Measurements from ENCODE around the gene KLHL26.
A peak's percentile ranks its signal among the peaks of the same experiment; 100 is the strongest.
"Not testable (repeated sequence)": the region's sequence is repeated elsewhere in the genome, so short reads cannot be mapped to it uniquely, and the experiment has no call there.

Gene KLHL26

GRCh38 chr19:18672606-18673337 lies 35.9 kb downstream of the KLHL26 start:
- TF ChIP-seq CTCF (IDR thresholded peaks at IDR 0.05; ENCODE audit: borderline replicate concordance, insufficient read depth, low read depth, low read length) = peak; percentile 3; the same call in 1 of the 2 replicates
- no peak overlapping the region for H3K4me3 ChIP-seq (ENCODE audit: low read depth, low read length)

DNA sequence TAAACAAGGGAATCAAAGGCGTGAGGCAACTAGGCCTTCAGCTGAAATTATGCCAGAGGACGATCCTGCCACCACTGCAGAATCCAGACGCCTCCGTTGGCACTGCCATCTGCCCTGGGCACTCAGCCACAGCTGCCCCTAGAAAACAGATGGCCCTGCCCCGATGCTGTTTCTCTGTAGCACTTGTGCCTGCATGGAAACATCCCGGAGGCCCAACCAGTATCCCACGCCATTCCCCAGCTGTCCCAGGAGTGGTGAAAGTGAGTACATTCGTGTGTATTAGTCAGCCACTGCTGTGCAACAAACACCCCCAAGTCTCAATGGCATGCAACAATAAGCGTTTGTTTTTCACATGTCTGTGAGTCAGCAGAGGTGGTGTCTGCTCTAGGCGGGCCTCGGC lies 37.8 kb downstream of the KLHL26 start:
- no peak overlapping the region for H3K4me3 ChIP-seq (ENCODE audit: low read depth, low read length)
- no peak for TF ChIP-seq CTCF (IDR thresholded peaks at IDR 0.05; ENCODE audit: borderline replicate concordance, insufficient read depth, low read depth, low read length)

DNA sequence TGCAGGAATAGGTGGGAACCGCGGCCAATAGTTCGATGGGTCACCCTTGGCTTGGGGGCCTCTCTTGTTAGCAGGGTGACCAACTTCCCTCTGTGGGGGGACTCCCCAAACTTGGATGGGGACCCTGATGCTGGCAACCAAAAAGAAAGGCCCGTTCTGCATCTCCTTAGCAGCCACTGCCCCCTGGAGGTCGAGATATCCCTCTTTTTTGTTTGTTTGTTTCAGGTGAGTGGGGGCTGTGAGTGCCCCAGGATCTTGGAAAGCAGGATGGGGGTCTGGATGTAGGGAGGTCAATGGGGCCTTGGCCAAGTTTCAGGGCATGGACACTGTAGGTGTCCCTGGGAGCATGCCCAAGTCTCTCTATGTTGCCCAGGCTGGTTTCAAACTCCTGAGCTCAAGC lies 39.0 kb downstream of the KLHL26 start:
- TF ChIP-seq CTCF (IDR thresholded peaks at IDR 0.05; ENCODE audit: borderline replicate concordance, insufficient read depth, low read depth, low read length) = peak; percentile 48; the same call in 1 of the 2 replicates
- H3K4me3 ChIP-seq (ENCODE audit: low read depth, low read length) = no peak overlapping the region

- no peak for TF ChIP-seq CTCF (IDR thresholded peaks at IDR 0.05; ENCODE audit: borderline replicate concordance, insufficient read depth, low read depth, low read length)
- H3K4me3 ChIP-seq (ENCODE audit: low read depth, low read length) = no peak overlapping the region
These were observed 39.9 kb downstream of the KLHL26 start for GRCh38 chr19:18676692-18677091.

DNA sequence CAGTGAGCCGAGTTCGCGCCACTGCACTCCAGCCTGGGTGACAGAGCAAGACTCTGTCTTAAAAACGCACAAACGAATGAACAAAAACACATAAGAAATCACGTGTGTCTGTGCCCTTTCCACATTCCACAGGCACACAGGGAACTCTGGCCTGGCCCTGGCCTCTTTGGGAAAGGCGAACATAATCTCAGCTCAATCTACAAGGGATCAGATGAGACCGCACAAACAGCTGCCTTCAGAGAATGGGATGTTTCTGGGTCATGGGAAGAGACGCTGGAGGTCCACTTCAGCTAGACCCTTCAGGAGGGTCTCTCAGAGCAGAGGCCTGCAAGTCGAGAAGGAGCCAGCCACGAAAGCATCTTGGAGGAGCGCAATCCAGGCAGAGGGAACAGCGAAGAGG lies 40.3 kb downstream of the KLHL26 start:
- H3K4me3 ChIP-seq (ENCODE audit: low read depth, low read length) = no peak overlapping the region
- no peak for TF ChIP-seq CTCF (IDR thresholded peaks at IDR 0.05; ENCODE audit: borderline replicate concordance, insufficient read depth, low read depth, low read length)

DNA sequence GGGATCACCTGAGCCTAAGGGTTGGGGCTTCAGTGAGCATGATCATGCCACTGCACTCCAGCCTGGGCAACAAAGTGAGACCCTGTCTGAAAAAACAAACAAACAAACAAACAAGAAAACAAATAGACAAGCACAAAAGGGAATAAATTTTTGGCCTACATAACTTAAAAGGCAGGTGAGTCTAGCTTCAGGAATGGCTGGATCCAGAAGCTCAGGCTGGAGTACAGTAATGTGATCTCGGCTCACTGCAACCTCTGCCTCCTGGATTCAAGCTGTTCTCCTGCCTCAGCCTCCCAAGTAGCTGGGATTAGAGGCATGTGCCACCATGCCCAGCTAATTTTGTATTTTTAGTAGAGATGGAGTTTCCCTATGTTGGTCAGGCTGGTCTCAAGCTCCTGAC lies 43.3 kb downstream of the KLHL26 start:
- not testable (repeated sequence) for H3K4me3 ChIP-seq (ENCODE audit: low read depth, low read length)

DNA sequence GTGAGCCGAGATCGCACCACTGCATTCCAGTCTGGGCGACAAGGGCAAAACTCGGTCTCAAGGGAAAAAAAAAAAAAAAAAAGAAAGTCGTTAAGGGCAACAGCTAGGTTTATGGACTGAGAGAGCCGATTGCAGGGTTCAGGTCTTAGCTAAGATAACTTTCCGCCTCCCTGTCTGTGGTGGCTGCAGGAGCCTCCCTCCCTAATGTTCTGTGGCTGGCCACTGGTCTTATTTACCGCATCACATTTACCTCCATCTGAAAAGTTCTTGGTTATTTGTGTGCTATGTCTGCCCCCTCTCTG lies 45.9 kb downstream of the KLHL26 start:
- H3K4me3 ChIP-seq (ENCODE audit: low read depth, low read length) = peak overlapping the region; percentile 47
- no peak for TF ChIP-seq CTCF (IDR thresholded peaks at IDR 0.05; ENCODE audit: borderline replicate concordance, insufficient read depth, low read depth, low read length)

Measured in GM12875 (cell line).